GM21528 (cell line): ENCODE measurements around the gene TTC28.
"Not testable (repeated sequence)": the region's sequence is repeated elsewhere in the genome, so short reads cannot be mapped to it uniquely, and the experiment has no call there.

Experiments
- ATAC-seq: cut with Tn5 transposase; IDR thresholded peaks from one replicate; pipeline ENCODE4 v1.9.1; 2021; ENCODE audit warnings: mild to moderate bottlenecking, moderate library complexity; ENCODE audit not compliant: unreplicated experiment, low FRiP score

TTC28 gene

GRCh38 chr22:28379951-28380350 lies 299.7 kb downstream of the TTC28 start:
- ATAC-seq: no peak

- ATAC-seq: no peak
Observed at GRCh38 chr22:28379075-28379779, 300.4 kb downstream of the TTC28 start.

GRCh38 chr22:28375761-28376534 lies 303.7 kb downstream of the TTC28 start:
- no peak for ATAC-seq

- ATAC-seq: no peak
Observed at GRCh38 chr22:28373831-28374230, 305.8 kb downstream of the TTC28 start.

- ATAC-seq: no peak
Observed at GRCh38 chr22:28369854-28370253, 309.8 kb downstream of the TTC28 start.

- no peak for ATAC-seq
Observed at GRCh38 chr22:28366856-28367255, 312.8 kb downstream of the TTC28 start.

- no peak for ATAC-seq
Observed at GRCh38 chr22:28365371-28365770, 314.3 kb downstream of the TTC28 start.

GRCh38 chr22:28364105-28364504 lies 315.5 kb downstream of the TTC28 start:
- not testable (repeated sequence) for ATAC-seq

- ATAC-seq: no peak
Observed at GRCh38 chr22:28360939-28361338, 318.7 kb downstream of the TTC28 start.

- ATAC-seq: no peak
Observed at GRCh38 chr22:28358312-28358711, 321.3 kb downstream of the TTC28 start.

- no peak for ATAC-seq
Observed at GRCh38 chr22:28357193-28357592, 322.4 kb downstream of the TTC28 start.

- ATAC-seq: no peak
Observed at GRCh38 chr22:28351476-28351875, 328.2 kb downstream of the TTC28 start.

GRCh38 chr22:28348613-28349609 lies 330.7 kb downstream of the TTC28 start:
- no peak for ATAC-seq

- ATAC-seq: no peak
Observed at GRCh38 chr22:28346308-28346707, 333.3 kb downstream of the TTC28 start.

- ATAC-seq: no peak
Observed at GRCh38 chr22:28344918-28345703, 334.5 kb downstream of the TTC28 start.

GRCh38 chr22:28341001-28341400 lies 338.6 kb downstream of the TTC28 start:
- ATAC-seq: no peak

- ATAC-seq: no peak
Observed at GRCh38 chr22:28333088-28333487, 346.6 kb downstream of the TTC28 start.

- ATAC-seq: no peak
Observed at GRCh38 chr22:28332410-28332809, 347.2 kb downstream of the TTC28 start.

- no peak for ATAC-seq
Observed at GRCh38 chr22:28331695-28332094, 347.9 kb downstream of the TTC28 start.
